Activated CD4-positive, alpha-beta memory T cell treated with anti-CD3 and anti-CD28 coated beads for 36 hours (primary cell): ENCODE measurements around the gene TTLL12. TPM values are rescaled to one million over a fixed set of nuclear protein-coding genes. Genes with fewer than 3 reads are reported as not detected.

Experiments used
- CTCF ChIA-PET: fragments of 350-600 bp; sonication (Branson Sonifier 250); formaldehyde crosslinking; loops from one replicate; lab custom pipeline; 2021; ENCODE audit warnings: antibody characterized with exemption, inconsistent platforms; lab: Charles Lee
- POLR2A ChIA-PET: fragments of 350-600 bp; sonication (Branson Sonifier 250); formaldehyde crosslinking; loops from one replicate; lab custom pipeline; 2021; ENCODE audit warnings: antibody characterized with exemption; lab: Charles Lee
- DNase-seq: peaks from one replicate; pipeline ENCODE4 v3.0.0-alpha.2; 2020
- H3K27ac Mint-ChIP-seq: one replicate; pipeline ENCODE4 v1.8.0; 2021; ENCODE audit warnings: mixed read lengths
- H3K27me3 Mint-ChIP-seq: one replicate; pipeline ENCODE4 v1.8.0; 2021; ENCODE audit warnings: mixed read lengths
- H3K36me3 Mint-ChIP-seq: one replicate; pipeline ENCODE4 v1.8.0; 2021; ENCODE audit warnings: mixed read lengths
- H3K4me1 Mint-ChIP-seq: one replicate; pipeline ENCODE4 v1.8.0; 2021; ENCODE audit warnings: low read depth, mixed read lengths
- H3K4me3 Mint-ChIP-seq: one replicate; pipeline ENCODE4 v1.8.0; 2021; ENCODE audit warnings: mild to moderate bottlenecking, mixed read lengths
- H3K9me3 Mint-ChIP-seq: one replicate; pipeline ENCODE4 v1.8.0; 2021; ENCODE audit warnings: mixed read lengths
- intact Hi-C: fragments of 100-400 bp; cut with micrococcal nuclease; formaldehyde crosslinking; loops from one replicate; pipeline ENCODE4 v1.15.1; 2023
- total RNA-seq, 2 experiments: library from RNA; stranded (reverse); gene quantifications; one replicate each; pipeline ENCODE4 v1.2.3, GENCODE V29; 2021

TTLL12 gene
- total RNA-seq, 2 experiments from 2014 or later, result 64.4 to 67.0 TPM

- intact Hi-C loops, result no loop called here
- Mint-ChIP-seq H3K4me1 (peaks cover 6% of the 10 kb centered on the region), H3K9me3 (no peaks in the 10 kb centered on the region), H3K27ac (no peak overlapping the region), H3K27me3 (no peaks in the 10 kb centered on the region), H3K36me3 (no peaks in the 10 kb centered on the region), H3K4me3 (no peak overlapping the region)
- no peak for DNase-seq
- ChIA-PET POLR2A (no interaction called here), CTCF (no interaction called here)
These were observed 16.6 kb upstream of the TTLL12 start for GRCh38 chr22:43203471-43203981.

- Mint-ChIP-seq H3K36me3 (no peaks in the 10 kb centered on the region), H3K27me3 (no peaks in the 10 kb centered on the region), H3K9me3 (no peaks in the 10 kb centered on the region), H3K27ac (no peak overlapping the region), H3K4me1 (peaks cover 6% of the 10 kb centered on the region), H3K4me3 (no peak overlapping the region)
- ChIA-PET CTCF (no interaction called here), POLR2A (no interaction called here)
- no peak for DNase-seq
- intact Hi-C loops, result no loop called here
These were observed 15.9 kb upstream of the TTLL12 start for GRCh38 chr22:43202756-43203410.

GRCh38 chr22:43202326-43202725 is 15.4 kb upstream of the TTLL12 start:
- H3K4me3 Mint-ChIP-seq, result no peak overlapping the region
- no peaks in the 10 kb centered on the region for H3K9me3 Mint-ChIP-seq
- POLR2A ChIA-PET, result no interaction called here
- CTCF ChIA-PET, result no interaction called here
- no peak overlapping the region for H3K27ac Mint-ChIP-seq
- DNase-seq, result no peak
- H3K36me3 Mint-ChIP-seq, result no peaks in the 10 kb centered on the region
- no peaks in the 10 kb centered on the region for H3K27me3 Mint-ChIP-seq
- H3K4me1 Mint-ChIP-seq, result peaks cover 6% of the 10 kb centered on the region
- intact Hi-C loops, result no loop called here

GRCh38 chr22:43201486-43202219 is 14.7 kb upstream of the TTLL12 start:
- Mint-ChIP-seq H3K36me3 (no peaks in the 10 kb centered on the region), H3K9me3 (no peaks in the 10 kb centered on the region), H3K27ac (no peak overlapping the region), H3K4me1 (peaks cover 5% of the 10 kb centered on the region), H3K27me3 (no peaks in the 10 kb centered on the region), H3K4me3 (no peak overlapping the region)
- intact Hi-C loops, result no loop called here
- DNase-seq, result no peak
- ChIA-PET CTCF (no interaction called here), POLR2A (no interaction called here)

- ChIA-PET CTCF (interaction anchor here (0.6 to 1.0 kb wide), 2 partner anchors 146 to 160 kb away, joined by 3 to 4 read pairs; no protein-coding TSS in a partner anchor), POLR2A (no interaction called here)
- Mint-ChIP-seq H3K27ac (no peak overlapping the region), H3K4me3 (no peak overlapping the region), H3K9me3 (no peaks in the 10 kb centered on the region), H3K36me3 (no peaks in the 10 kb centered on the region), H3K27me3 (no peaks in the 10 kb centered on the region), H3K4me1 (no peaks in the 10 kb centered on the region)
- DNase-seq, result no peak
- intact Hi-C loops, result no loop called here
These were observed 13.6 kb upstream of the TTLL12 start for GRCh38 chr22:43200555-43200954.

GRCh38 chr22:43200031-43200430 is 13.1 kb upstream of the TTLL12 start:
- POLR2A ChIA-PET, result no interaction called here
- no peak for DNase-seq
- H3K4me1 Mint-ChIP-seq, result no peaks in the 10 kb centered on the region
- no peak overlapping the region for H3K4me3 Mint-ChIP-seq
- H3K27me3 Mint-ChIP-seq, result no peaks in the 10 kb centered on the region
- no peak overlapping the region for H3K27ac Mint-ChIP-seq
- no peaks in the 10 kb centered on the region for H3K9me3 Mint-ChIP-seq
- CTCF ChIA-PET, result interaction anchor here (1.0 kb wide), 1 partner anchor 147 kb away, joined by 3 read pairs; no protein-coding TSS in a partner anchor
- no peaks in the 10 kb centered on the region for H3K36me3 Mint-ChIP-seq
- intact Hi-C loops, result no loop called here

GRCh38 chr22:43199541-43199940 is 12.6 kb upstream of the TTLL12 start:
- H3K4me1 Mint-ChIP-seq, result no peaks in the 10 kb centered on the region
- no peaks in the 10 kb centered on the region for H3K36me3 Mint-ChIP-seq
- no peak for DNase-seq
- no peak overlapping the region for H3K4me3 Mint-ChIP-seq
- no peaks in the 10 kb centered on the region for H3K27me3 Mint-ChIP-seq
- ChIA-PET CTCF (no interaction called here), POLR2A (no interaction called here)
- no peak overlapping the region for H3K27ac Mint-ChIP-seq
- no peaks in the 10 kb centered on the region for H3K9me3 Mint-ChIP-seq
- intact Hi-C loops, result no loop called here

- POLR2A ChIA-PET, result no interaction called here
- Mint-ChIP-seq H3K36me3 (no peaks in the 10 kb centered on the region), H3K4me3 (no peak overlapping the region), H3K27ac (no peak overlapping the region), H3K27me3 (no peaks in the 10 kb centered on the region), H3K9me3 (no peaks in the 10 kb centered on the region), H3K4me1 (no peaks in the 10 kb centered on the region)
- DNase-seq, result no peak
- CTCF ChIA-PET, result no interaction called here
- intact Hi-C loops, result no loop called here
These were observed 12.0 kb upstream of the TTLL12 start for GRCh38 chr22:43198936-43199335.

GRCh38 chr22:43198126-43198525 is 11.2 kb upstream of the TTLL12 start:
- Mint-ChIP-seq H3K4me1 (no peaks in the 10 kb centered on the region), H3K9me3 (no peaks in the 10 kb centered on the region), H3K4me3 (no peak overlapping the region), H3K27ac (no peak overlapping the region), H3K36me3 (no peaks in the 10 kb centered on the region), H3K27me3 (no peaks in the 10 kb centered on the region)
- CTCF ChIA-PET, result interaction anchor here (1.2 kb wide), 1 partner anchor 10 kb away, joined by 3 read pairs; no protein-coding TSS in a partner anchor
- DNase-seq, result no peak
- POLR2A ChIA-PET, result no interaction called here
- intact Hi-C loops, result no loop called here

GRCh38 chr22:43197271-43197941 is 10.5 kb upstream of the TTLL12 start:
- Mint-ChIP-seq H3K27me3 (no peaks in the 10 kb centered on the region), H3K27ac (no peak overlapping the region), H3K4me3 (no peak overlapping the region), H3K36me3 (no peaks in the 10 kb centered on the region), H3K9me3 (no peaks in the 10 kb centered on the region), H3K4me1 (no peaks in the 10 kb centered on the region)
- intact Hi-C loops, result no loop called here
- no peak for DNase-seq
- ChIA-PET POLR2A (no interaction called here), CTCF (interaction anchor here (1.2 kb wide), 1 partner anchor 10 kb away, joined by 3 read pairs; no protein-coding TSS in a partner anchor)

- peaks cover 3% of the 10 kb centered on the region for H3K9me3 Mint-ChIP-seq
- CTCF ChIA-PET, result no interaction called here
- no peak overlapping the region for H3K27ac Mint-ChIP-seq
- intact Hi-C loops, result loop anchor here (5.0 kb wide), 1 partner anchor 765 kb away; the partner anchor contains the start of gene SAMM50
- no peaks in the 10 kb centered on the region for H3K27me3 Mint-ChIP-seq
- peaks cover 6% of the 10 kb centered on the region for H3K4me1 Mint-ChIP-seq
- DNase-seq, result no peak
- H3K4me3 Mint-ChIP-seq, result no peak overlapping the region
- H3K36me3 Mint-ChIP-seq, result no peaks in the 10 kb centered on the region
- POLR2A ChIA-PET, result no interaction called here
These were observed 4.9 kb upstream of the TTLL12 start for GRCh38 chr22:43191831-43192230.
